Measurements from ENCODE around the gene ZYG11B. TPM values are rescaled to one million over a fixed set of nuclear protein-coding genes. Genes with fewer than 3 reads are reported as not detected.
"Not testable (repeated sequence)": the region's sequence is repeated elsewhere in the genome, so short reads cannot be mapped to it uniquely, and the experiment has no call there.

Gene ZYG11B
- polyA plus RNA-seq, 1 donor from 2014 or later, result 48.7 TPM

DNA sequence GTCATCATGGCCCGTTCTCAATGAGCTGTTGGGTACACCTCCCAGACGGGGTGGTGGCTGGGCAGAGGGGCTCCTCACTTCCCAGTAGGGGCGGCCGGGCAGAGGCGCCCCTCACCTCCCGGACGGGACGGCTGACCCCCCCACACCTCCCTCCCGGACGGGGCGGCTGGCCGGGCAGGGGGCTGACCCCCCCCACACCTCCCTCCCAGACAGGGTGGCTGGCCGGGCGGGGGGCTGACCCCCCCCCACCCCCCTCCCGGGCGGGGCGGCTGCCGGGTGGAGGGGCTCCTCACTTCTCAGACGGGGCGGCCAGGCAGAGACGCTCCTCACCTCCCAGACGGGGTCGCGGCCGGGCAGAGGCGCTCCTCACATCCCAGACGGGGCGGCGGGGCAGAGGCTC is 143.5 kb downstream of the ZYG11B start:
- H3K36me3 ChIP-seq (ENCODE audit: insufficient read depth, low read length); H4K20me1 ChIP-seq (ENCODE audit: insufficient read depth); H3K79me2 ChIP-seq (replicated peaks; ENCODE audit: insufficient read depth, low read length); H3K4me3 ChIP-seq (ENCODE audit: low read length); H3K27me3 ChIP-seq (ENCODE audit: insufficient read depth, low read depth, low read length); H3K9me2 ChIP-seq (ENCODE audit: insufficient read depth, low read length); H2AFZ ChIP-seq (ENCODE audit: low read depth, low read length); H3K4me2 ChIP-seq (ENCODE audit: low read length); H3F3A ChIP-seq (ENCODE audit: insufficient read depth, low read length, poor library complexity, severe bottlenecking); H3K9me3 ChIP-seq (ENCODE audit: low read length); H3K27ac ChIP-seq (ENCODE audit: low read length); H3K9ac ChIP-seq (ENCODE audit: low read length): not testable (repeated sequence)

DNA sequence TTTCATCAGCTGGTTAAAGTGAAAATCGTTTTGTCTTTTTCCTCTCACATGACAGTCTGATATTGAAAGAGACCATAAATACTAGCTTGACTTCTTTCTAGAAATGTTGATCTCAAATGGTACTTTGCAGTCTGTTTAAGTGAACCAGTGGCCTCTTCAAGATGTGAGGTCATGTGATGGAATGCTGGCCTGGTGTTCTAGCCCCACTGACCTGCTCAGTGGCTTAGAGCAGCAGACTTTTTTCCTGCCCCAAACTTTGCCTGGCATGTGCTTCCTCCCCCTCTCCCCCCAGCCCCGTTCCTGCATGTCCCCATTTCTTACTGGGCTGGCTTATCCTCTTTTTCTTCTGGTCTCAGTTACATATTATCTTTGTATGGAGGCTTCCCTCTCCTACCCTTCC is 150.6 kb downstream of the ZYG11B start:
- Histone ChIP-seq H3K9ac (ENCODE audit: low read length) (no peak overlapping the region), H3K4me2 (ENCODE audit: low read length) (no peak overlapping the region), H3K79me2 (replicated peaks; ENCODE audit: insufficient read depth, low read length) (no peaks in the 10 kb centered on the region), H3K9me2 (ENCODE audit: insufficient read depth, low read length) (no peaks in the 10 kb centered on the region), H3F3A (ENCODE audit: insufficient read depth, low read length, poor library complexity, severe bottlenecking) (no peaks in the 10 kb centered on the region), H3K36me3 (ENCODE audit: insufficient read depth, low read length) (no peaks in the 10 kb centered on the region), H3K9me3 (ENCODE audit: low read length) (no peaks in the 10 kb centered on the region), H3K4me3 (ENCODE audit: low read length) (no peak overlapping the region), H3K27me3 (ENCODE audit: insufficient read depth, low read depth, low read length) (no peaks in the 10 kb centered on the region), H4K20me1 (ENCODE audit: insufficient read depth) (no peaks in the 10 kb centered on the region), H3K27ac (ENCODE audit: low read length) (no peak overlapping the region), H2AFZ (ENCODE audit: low read depth, low read length) (no peak overlapping the region)
- TF ChIP-seq EP300 (conservative IDR thresholded peaks at IDR 0.05; ENCODE audit: poor library complexity, severe bottlenecking) (no peak), MXI1 (conservative IDR thresholded peaks at IDR 0.05; ENCODE audit: poor library complexity, severe bottlenecking) (no peak), SMC3 (conservative IDR thresholded peaks at IDR 0.05; ENCODE audit: poor library complexity) (no peak), EZH2 (IDR thresholded peaks at IDR 0.05; ENCODE audit: borderline replicate concordance, insufficient read depth, low read length, poor library complexity, severe bottlenecking) (no peak), POLR2AphosphoS5 (IDR thresholded peaks at IDR 0.05) (no peak), TAF1 (IDR thresholded peaks at IDR 0.05; ENCODE audit: low read depth) (no peak), RAD21 (conservative IDR thresholded peaks at IDR 0.05) (no peak)
- TF ChIP-seq, protein P1, sequence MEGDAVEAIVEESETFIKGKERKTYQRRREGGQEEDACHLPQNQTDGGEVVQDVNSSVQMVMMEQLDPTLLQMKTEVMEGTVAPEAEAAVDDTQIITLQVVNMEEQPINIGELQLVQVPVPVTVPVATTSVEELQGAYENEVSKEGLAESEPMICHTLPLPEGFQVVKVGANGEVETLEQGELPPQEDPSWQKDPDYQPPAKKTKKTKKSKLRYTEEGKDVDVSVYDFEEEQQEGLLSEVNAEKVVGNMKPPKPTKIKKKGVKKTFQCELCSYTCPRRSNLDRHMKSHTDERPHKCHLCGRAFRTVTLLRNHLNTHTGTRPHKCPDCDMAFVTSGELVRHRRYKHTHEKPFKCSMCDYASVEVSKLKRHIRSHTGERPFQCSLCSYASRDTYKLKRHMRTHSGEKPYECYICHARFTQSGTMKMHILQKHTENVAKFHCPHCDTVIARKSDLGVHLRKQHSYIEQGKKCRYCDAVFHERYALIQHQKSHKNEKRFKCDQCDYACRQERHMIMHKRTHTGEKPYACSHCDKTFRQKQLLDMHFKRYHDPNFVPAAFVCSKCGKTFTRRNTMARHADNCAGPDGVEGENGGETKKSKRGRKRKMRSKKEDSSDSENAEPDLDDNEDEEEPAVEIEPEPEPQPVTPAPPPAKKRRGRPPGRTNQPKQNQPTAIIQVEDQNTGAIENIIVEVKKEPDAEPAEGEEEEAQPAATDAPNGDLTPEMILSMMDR (IDR thresholded peaks at IDR 0.05; ENCODE audit: poor library complexity, severe bottlenecking), result no peak
- TF ChIP-seq, protein P2, sequence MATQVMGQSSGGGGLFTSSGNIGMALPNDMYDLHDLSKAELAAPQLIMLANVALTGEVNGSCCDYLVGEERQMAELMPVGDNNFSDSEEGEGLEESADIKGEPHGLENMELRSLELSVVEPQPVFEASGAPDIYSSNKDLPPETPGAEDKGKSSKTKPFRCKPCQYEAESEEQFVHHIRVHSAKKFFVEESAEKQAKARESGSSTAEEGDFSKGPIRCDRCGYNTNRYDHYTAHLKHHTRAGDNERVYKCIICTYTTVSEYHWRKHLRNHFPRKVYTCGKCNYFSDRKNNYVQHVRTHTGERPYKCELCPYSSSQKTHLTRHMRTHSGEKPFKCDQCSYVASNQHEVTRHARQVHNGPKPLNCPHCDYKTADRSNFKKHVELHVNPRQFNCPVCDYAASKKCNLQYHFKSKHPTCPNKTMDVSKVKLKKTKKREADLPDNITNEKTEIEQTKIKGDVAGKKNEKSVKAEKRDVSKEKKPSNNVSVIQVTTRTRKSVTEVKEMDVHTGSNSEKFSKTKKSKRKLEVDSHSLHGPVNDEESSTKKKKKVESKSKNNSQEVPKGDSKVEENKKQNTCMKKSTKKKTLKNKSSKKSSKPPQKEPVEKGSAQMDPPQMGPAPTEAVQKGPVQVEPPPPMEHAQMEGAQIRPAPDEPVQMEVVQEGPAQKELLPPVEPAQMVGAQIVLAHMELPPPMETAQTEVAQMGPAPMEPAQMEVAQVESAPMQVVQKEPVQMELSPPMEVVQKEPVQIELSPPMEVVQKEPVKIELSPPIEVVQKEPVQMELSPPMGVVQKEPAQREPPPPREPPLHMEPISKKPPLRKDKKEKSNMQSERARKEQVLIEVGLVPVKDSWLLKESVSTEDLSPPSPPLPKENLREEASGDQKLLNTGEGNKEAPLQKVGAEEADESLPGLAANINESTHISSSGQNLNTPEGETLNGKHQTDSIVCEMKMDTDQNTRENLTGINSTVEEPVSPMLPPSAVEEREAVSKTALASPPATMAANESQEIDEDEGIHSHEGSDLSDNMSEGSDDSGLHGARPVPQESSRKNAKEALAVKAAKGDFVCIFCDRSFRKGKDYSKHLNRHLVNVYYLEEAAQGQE (IDR thresholded peaks at IDR 0.05; ENCODE audit: borderline replicate concordance), result no peak

Small RNAs within 50 kb of the gene (small RNA-seq; reads per million reads assigned to genes)
- gene RN7SL62P (0 reads per million in 3 experiments), gene RNU2-30P (0.20 to 26.4 (median 1.7) reads per million in 3 experiments), gene RNU6-969P (0 to 0.08 (median 0.03) reads per million in 3 experiments)

Other genes starting within 250 kb of the ZYG11B start
- gene TUT4, start 173.4 kb upstream of the ZYG11B start, polyA plus RNA-seq, result 84.1 and 96.3 TPM in 2 replicates
- 1.3 and 1.8 TPM in 2 replicates for gene GPX7, start 124.1 kb upstream of the ZYG11B start, polyA plus RNA-seq
- gene SHISAL2A, start 93.3 kb upstream of the ZYG11B start, polyA plus RNA-seq, result not detected in 2 replicates
- gene COA7, start 28.1 kb upstream of the ZYG11B start, polyA plus RNA-seq, result 10.3 and 11.6 TPM in 2 replicates
- gene ZYG11A, start 116.3 kb downstream of the ZYG11B start, polyA plus RNA-seq, result 0.40 and 0.66 TPM in 2 replicates
- gene ECHDC2, start 195.3 kb downstream of the ZYG11B start, polyA plus RNA-seq, result 2.9 and 6.8 TPM in 2 replicates
- gene SCP2, start 200.8 kb downstream of the ZYG11B start, polyA plus RNA-seq, result 165 and 182 TPM in 2 replicates

Measured in neural cell (in vitro differentiated cells).